HG03108 (cell line): ENCODE data around the gene ZWILCH.

Experiments used
- ATAC-seq: cut with Tn5 transposase; IDR thresholded peaks from one replicate; pipeline ENCODE4 v1.9.1; 2021; ENCODE audit warnings: moderate library complexity; ENCODE audit not compliant: unreplicated experiment

The ZWILCH gene

DNA sequence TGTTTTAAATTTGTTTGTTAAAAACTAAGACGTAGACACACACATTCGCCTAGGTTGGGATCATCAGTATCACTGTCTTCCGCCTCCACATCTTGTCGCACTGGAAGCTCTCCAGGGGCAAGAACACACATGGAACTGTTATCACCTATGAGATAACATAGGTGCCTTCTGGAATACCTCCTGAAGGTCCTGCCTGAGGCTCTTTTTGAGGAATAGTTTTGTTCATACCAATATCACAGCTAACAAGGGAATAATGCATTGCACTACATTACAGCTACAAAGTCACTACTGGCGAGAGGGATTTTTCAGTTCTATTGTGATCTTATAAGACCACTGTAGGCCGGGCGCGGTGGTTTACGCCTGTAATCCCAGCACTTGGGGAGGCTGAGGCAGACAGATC is 29.9 kb downstream of the ZWILCH start:
- no peak for ATAC-seq

DNA sequence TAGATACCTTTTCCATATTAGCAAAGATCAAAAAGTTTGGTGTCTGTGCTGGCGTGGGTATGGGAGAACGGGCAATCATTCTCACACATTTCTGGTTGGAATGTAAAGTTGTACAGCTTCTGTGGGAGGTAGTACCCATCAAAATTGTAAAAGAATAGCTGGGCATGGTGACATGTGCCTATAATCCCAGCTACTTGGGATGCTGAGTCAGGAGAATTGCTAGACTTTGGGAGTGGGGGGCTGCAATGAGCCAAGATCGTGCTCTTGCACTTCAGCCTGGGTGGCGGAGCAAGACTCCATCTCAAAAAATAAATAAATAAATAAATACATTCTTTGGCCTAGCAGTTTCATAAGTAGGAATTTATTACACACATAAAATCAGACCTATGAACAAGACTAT is 37.8 kb downstream of the ZWILCH start:
- ATAC-seq, result no peak

DNA sequence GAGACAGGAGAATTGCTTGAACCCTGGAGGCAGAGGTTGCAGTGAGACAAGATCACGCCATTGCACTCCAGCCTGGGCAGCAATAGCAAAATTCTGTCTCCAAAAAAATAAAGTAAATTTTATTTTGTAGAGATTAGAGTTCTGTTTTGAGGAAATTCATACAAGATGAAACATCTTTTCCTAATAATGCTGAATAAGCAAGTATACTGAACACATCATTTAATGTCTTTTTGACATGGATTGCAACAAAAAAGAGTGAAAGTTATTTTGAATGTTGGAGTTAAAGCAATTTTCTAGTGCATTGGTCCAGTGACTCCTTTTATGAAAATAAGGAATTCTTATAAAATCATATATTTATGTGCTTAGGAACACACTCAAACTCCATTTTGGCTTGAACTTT is 40.1 kb downstream of the ZWILCH start:
- no peak for ATAC-seq

DNA sequence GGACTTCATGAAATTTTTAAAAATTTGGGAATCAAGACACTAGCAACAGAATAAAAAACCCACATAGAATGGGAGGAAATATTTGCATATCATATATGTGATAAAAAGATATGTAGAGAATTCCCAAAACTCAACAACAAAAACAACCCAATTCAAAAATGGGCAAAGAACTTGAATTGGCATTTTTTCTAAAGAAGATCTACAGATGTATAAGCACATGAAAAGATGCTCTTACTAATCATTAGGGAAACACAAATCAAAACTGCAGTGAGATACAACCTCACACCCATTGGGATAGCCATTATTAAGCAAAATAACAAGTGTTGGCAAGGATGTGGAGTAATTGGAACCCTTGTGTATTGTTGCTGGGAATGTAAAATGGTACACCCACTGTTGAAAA is 50.6 kb downstream of the ZWILCH start:
- ATAC-seq, result no peak

DNA sequence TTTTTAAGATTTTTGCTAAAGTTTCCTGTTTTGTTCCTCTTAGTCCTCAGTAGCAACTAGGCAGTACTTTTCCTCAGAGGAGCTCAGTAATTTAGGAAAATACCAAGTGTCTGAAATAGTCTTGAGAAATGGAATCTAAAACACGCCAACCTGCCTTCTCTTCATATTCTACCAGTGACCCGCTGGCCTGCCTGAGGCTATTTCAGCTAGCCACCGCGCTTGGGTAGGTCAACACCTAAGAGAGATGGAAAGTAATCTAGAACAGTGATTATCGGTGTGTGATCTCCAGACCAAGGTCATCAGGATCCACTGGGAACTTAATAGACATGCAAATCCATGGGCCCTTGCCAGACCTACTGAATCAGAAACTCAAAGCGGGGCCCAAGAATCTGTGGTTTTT is 53.1 kb downstream of the ZWILCH start:
- no peak for ATAC-seq

DNA sequence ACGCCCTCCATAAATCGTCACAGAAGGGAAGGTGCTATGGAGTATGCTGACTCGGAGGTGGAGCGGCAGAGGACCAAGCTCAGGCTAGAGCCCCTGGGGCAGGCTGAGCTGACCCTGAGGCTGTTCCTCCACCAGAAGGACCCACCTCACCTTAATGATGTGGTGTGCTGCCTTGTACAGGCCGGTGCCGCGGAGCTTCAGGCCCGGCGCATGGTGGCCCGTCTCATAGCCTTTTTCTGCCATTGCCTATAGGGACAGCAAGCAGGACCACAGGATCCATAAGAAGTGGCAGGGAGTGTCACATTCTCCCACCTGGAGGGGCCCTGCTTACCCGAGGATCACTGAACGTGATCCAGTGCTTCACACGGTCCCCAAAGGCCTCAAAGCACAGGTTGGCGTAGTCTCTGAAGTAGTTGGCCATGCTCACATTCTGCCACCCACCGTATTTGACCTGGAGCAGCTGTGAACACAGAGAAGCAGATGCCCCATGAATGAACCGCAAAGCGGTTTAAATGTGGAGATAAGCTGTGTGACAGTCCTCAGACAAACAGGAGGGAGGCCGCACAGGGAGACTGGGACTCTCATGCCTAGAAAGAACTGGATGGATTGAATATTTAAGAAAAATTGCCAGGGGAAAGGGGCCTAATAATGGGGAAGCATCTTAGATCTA is 55.9 kb downstream of the ZWILCH start:
- no peak for ATAC-seq

DNA sequence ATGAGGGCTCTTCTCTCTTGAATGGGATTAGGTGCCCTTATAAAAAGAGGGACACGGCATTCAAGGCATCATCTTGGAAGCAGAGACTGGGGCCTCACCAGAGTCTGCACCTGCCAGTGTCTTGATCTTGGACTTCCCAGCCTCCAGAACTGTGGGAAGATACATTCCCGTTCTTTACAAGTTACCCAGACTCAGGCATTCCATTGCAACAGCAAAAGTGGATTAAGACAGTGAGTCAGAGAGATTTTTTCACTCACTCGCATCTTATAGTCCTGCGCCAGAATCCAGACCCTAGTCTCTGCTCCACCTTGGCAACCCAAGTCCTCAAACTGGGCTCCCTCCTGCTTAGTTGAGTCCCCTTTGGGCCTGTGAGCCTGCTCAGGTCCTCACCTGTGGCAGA is 58.0 kb downstream of the ZWILCH start:
- ATAC-seq, result no peak

DNA sequence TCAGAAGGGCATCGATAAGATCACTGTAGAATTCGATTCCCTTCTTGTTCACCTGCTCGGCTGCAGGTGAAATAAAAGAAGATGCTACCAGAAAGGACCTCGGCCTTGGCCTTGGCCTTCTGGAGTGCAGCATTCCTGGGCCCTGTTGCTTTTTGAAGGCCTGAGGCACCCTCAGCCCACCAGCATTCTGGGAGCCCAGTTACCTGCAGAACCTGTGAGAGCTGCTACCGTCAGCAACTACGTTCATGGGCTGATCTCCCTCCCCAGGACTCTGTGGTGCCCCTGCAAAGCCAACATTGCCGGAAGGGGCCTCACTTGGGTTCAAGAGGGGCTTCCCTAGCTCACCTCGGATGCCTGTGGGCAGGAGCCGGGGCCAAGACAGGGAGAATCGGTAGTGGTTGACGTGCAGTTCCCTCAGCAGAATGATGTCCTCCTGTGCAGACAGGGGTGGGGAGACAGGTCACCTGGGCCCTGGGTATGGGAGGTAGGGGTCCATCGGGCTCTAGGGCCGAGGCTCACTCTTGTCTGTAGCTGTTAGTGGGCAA is 58.5 kb downstream of the ZWILCH start:
- no peak for ATAC-seq

DNA sequence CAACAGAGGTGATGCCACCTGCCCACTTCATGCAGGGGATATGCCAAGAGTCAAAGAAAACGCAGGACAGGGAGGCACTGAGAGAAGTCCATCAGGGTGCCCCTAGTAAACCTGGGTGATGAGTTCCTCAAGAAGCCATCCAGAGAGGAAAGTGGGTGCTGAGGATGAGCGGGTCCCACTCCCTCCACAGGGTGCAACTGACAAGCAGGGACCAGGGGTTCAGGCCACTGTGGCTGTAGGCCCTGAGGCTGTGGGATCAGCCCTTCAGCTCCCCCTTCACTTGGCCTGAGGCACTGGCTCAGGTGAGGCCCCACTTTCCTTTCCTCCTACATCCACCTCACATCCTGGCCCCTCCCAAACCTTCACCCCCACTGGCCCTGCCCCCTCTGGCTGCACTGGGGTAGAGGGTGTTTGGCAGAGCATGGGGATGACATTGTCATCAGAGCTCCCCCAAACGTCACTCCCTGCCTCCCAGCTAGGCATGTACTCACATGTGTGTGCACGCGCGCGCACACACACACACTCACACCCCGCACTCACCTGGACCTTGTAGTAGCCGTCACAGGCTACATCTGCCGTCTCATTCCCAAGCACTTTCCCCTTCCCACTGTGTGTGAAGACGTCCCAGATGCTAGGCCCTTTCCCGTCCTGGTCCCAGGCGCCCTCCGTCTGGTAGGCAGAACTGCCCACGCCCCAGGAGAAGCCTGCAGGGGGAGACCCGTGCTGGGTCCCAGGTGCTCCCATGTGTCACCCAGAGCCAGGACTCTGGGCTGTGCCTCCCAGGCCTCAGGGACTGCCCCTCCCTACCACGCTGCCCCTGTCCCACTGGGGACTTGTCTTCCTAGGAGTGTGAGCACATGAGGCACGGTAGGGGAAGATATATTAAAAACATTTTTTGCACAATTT is 59.3 kb downstream of the ZWILCH start:
- ATAC-seq, result no peak

DNA sequence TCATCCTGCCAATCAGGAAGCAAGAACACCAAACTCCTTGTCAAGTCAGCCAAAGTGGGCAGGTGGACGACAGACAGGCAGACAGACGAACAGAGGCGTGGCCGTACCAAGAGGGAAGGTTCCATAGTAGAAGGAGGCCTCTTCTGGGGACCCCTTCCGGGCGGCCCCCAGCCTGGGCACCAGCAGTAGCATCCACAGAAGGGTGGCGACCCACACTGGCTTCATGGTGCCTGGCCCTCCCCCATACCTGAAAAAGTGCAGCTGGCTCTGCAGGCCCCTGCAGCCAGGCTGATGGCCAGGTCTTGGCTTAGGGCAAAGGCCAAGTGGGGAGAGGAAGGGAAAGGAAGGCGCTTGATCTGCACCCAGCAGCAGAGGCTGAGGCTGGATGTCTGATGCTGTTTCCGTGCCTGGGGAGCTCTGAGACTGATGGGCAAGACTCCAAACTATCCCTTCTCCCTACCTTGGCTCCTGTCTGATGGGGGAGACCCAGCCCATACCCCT is 60.1 kb downstream of the ZWILCH start:
- no peak for ATAC-seq

DNA sequence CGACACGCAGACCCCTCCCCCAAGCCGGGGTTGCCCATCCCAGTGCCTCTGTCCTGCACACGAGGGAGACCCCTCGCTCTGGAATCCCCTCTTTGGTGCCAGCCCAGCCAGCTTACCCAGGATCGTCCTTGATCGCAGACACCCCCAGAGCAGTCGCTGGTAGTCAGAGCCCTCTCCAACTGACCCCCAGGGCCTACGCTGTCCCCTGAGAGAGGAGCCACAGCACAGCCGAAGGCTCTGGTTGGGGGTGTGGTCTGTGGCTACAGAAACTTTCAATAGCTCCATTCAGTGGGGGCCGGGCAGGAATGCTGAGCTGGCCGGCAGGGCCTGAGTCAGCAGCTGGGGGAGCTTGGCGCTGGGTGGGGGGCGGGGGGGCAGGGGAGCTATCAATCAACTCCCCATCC is 60.6 kb downstream of the ZWILCH start, which contains the start of gene LCTL:
Gene LCTL, minus strand, starts transcription at position 258 of the 404 bp plus-strand sequence. CDS start 633 bp downstream, outside the sequence.
- ATAC-seq, result no peak

DNA sequence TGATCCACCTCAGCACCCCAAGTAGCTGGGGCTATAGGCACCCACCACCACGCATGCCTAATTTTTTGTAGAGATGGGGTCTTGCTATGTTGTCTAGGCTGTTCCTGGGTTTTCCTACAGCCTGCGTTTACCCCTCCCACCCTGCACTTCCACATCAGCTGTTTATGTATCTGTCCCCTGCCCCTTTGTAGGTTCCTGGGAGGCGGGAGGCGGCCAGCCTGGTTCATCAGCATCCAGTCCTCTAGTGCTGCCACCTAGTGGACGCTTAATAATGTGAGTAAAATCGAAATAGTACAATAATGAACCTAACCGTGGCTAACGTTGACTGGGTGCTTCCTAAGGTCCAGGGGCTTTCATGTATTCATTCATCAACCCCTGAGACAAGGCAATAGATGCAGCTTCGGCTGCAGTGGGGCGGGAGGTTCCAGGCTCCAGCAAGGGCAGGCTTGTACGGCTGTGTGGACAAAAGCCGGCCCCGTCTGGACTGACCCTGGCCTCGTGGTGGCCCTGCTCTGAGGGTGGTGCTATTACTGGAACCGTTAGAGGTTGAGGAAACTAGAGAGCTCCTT is 61.9 kb downstream of the ZWILCH start:
- no peak for ATAC-seq

DNA sequence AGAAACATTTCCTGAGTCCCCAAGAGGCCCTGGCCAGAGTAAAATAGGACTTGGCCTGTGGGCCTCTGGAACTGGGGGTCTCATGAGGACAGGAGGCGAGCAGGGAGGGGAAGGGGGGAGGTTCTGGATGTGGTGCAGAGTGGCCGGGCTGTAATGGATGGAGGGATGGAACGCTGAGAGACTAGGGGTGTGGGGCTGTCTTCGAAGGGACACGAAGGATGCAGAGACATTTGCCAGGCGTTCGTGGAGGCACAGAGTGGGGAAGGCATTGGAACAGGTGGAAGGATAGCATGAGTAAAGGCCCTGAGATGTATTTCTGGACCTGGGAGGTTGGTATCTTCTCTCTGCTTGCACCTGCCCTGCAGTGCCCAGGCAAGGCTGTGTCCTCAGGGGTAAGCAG is 62.8 kb downstream of the ZWILCH start:
- no peak for ATAC-seq

DNA sequence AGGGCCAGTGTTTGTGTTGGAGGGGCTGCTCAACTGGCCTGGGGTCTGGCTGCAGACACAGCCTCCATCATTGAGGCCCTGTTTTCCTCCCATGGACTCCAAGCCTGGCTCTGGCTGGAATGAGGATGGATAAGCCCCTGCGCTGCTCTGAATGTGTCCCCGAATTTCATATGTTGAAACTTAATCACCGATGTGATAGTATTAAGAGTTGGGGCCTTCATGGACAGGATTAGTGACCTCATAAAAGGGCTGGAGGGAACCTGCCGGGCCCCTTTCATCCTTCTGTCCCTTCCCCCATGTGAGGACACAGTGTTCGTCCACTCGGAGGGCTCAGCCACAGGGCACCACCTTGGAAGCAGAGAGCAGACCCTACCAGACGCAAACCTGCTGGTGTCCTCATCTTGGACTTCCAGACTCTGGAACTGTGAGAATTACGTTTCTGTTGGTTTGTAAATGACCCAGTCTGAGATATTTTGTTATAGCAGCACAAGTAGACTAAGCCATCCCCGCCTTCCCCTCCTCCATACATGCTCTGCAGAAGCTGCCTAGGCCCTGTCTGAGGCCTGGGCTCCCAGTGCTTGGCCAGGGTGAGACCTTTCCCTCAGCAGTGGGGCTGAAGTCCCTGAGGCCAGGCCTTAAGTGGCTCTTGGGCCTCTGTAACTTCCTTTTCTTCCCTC is 64.5 kb downstream of the ZWILCH start:
- no peak for ATAC-seq

DNA sequence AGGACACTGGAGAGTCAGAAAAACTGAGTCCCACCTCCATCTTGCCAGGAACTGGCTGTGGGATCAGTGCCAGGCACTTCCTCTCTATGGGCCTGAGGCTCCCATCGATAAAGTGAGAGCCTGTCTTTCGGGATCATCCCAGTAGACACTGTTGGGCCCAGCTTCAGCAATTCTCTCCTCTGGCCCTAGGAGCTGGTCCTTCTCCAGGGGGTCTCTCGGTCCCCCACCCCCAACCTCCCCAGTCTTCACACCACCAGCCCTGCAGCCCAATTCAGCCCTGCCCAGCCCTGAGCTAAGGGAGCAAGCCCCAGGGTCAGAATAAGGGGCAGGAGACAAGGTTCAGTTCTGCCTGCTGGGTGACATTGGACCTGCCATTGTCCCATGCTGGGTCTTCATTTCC is 65.2 kb downstream of the ZWILCH start:
- ATAC-seq, result no peak

DNA sequence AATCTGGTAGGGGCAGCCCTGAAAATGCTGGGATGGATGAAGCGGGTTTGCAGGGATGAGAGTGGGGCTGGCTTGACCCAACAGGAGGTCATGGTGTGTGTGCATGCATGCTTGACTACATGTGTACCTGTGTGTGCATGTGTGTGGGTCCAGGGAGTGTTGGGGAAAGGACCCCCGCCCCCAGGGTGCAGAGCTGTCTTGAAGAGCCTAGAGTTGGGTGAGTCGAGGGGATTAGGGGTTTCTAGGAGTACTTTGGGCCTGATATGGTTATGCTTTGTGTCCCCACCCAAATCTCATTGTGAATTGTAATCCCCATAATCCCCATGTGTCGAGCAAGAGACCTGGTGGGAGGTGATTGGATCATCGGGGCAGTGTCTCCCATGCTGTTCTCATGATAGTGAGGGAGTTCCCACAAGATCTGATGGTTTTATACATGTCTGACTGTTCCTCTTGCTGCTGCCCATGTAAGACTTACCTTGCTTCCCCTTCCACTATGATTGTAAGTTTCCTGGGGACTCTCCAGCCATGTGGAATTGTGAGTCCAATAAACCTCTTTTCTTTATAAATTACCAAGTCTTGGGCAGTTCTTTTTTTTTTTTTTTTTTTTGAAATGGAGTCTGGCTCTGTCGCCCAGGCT is 65.8 kb downstream of the ZWILCH start:
- ATAC-seq, result no peak

DNA sequence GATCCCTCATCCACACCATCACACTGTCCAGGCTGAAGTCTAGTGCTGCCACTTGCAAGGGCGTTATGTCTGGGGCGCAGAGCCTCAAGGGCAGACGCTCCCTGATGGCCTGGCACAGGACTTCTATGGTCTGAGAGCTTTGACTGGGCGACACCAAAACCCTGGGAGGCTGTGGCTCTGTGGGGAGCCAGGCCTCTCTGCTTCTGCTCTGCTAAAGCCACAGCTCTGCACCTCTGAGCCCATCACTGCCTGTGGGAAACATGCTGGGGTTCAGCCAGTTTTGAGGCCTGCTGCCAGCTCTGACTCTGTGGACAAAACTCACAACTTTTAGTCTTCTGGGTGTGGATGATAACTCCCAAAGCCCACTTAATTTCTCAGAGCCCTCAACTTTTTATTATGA is 67.0 kb downstream of the ZWILCH start:
- no peak for ATAC-seq

DNA sequence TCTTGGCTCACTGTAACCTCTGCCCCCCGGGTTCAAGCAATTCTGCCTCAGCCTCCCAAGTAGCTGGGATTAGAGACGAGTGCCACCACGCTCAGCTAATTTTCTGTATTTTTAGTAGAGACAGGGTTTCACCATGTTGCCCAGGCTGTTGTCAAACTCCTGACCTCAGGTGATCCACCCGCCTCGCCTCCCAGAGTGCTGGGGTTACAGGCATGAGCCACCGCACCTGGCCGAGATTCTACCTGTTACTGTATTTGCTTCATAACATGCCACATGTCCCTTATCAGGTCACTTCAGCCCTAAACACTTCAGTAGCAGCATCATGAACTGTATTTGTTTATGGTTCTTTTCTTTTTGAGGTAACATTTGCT is 68.2 kb downstream of the ZWILCH start:
- ATAC-seq, result no peak

DNA sequence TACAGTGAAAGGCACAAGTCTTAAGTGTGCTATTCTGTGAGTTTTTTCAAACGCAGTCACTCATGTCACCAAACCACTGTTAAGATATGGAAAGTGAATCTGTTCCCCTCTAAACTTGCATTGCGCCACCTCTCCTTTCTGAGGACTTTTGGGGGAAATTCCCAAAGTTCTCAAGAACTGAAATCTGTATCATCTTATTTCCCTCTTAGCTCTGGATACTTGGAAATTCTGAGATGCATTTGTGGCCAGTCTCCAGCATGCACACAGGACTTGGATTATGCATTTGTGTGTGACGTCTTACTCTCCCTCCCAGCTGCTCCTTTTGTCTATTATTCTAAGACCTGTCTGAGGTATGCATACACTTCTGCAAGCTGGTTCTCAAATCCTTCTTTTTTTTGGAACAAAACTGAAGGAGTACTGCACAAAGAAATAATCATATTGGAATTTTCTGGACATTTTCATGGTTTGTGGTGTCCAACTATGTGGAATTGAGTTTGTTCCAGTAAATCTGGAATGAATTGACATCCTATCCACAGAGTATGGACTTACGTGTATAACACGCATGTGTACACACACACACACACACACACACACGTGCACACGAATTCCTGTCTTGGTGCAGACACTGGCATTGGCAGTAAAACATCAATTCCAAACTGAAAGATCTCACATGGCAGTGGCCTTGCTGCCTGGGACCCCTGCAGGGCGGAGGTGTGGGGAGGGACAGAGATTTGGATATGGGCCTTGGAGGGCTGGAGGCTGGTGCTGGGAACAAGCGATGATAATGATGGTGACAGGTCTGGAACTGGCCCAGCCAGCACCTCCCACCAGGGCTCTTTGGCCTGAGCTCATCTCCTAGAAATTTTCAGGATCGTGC is 68.8 kb downstream of the ZWILCH start:
- ATAC-seq, result no peak

DNA sequence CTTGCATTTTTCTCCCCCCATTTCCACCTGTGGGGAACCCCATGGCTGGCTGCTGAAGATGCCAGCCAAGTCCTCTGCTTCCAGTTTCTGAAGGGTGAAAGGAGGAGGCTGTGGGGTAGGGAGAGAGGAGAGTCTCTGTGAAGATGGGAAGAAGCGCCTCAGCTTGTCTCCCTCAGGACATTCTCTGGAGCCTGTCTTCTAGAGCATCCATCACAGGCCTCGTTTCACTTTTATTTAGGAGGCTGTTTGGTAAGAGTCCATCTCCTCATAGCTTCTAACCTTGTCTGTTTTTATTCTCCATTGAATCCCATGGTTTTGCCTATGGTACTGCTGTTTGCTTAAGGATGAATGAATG is 69.4 kb downstream of the ZWILCH start:
- no peak for ATAC-seq
